WTC11 (cell line): ENCODE results near the gene NRF1. TPM values are rescaled to one million over a fixed set of nuclear protein-coding genes. Genes with fewer than 3 reads are reported as not detected.

Experiments used
- ATAC-seq: fragments of 200-7000 bp; cut with Tn5 transposase; 2 replicates; pipeline ENCODE4 v1.10.0; 2021; ENCODE audit warnings: mild to moderate bottlenecking, moderate library complexity
- CTCF ChIA-PET: fragments of 300-600 bp; sonication (Branson Sonifier 250); formaldehyde crosslinking; loops from one replicate; lab custom pipeline; 2021; ENCODE audit warnings: antibody characterized with exemption; lab: Charles Lee
- POLR2A ChIA-PET: fragments of 350-600 bp; sonication (Branson Sonifier 250); formaldehyde crosslinking; loops from one replicate; lab custom pipeline; 2021; ENCODE audit warnings: antibody characterized with exemption; lab: Charles Lee
- DNase-seq: peaks from one replicate; pipeline ENCODE4 v3.0.0; 2021; ENCODE audit warnings: low spot score
- H3K27ac Mint-ChIP-seq: 2 replicates; pipeline ENCODE4 v1.8.0; 2021; ENCODE audit warnings: mixed read lengths
- H3K27me3 Mint-ChIP-seq: 2 replicates; pipeline ENCODE4 v1.8.0; 2021; ENCODE audit warnings: low read depth, mild to moderate bottlenecking, moderate library complexity, mixed read lengths
- H3K36me3 Mint-ChIP-seq: 2 replicates; pipeline ENCODE4 v1.8.0; 2021; ENCODE audit warnings: mixed read lengths
- H3K4me1 Mint-ChIP-seq: 2 replicates; pipeline ENCODE4 v1.8.0; 2022; ENCODE audit warnings: mixed read lengths
- H3K4me3 Mint-ChIP-seq: 2 replicates; pipeline ENCODE4 v1.8.0; 2021; ENCODE audit warnings: mild to moderate bottlenecking, moderate library complexity, mixed read lengths
- H3K9me3 Mint-ChIP-seq: 2 replicates; pipeline ENCODE4 v1.8.0; 2021; ENCODE audit warnings: mixed read lengths
- CDX4 ChIP-seq: fragments of 250-450 bp; sonication (Bioruptor Pico); IDR thresholded peaks from 2 replicates; pipeline ENCODE4 v1.9.0; 2021; ENCODE audit warnings: moderate library complexity, mild to moderate bottlenecking, inconsistent platforms, borderline replicate concordance
- CREB1 ChIP-seq: sonication (generic); formaldehyde crosslinking; IDR thresholded peaks from 2 replicates; pipeline ENCODE4 v1.8.0; 2023; ENCODE audit warnings: mild to moderate bottlenecking, missing genetic modification reagents
- E2F1 ChIP-seq: sonication (generic); formaldehyde crosslinking; IDR thresholded peaks from 2 replicates; pipeline ENCODE4 v1.8.0; 2022; ENCODE audit warnings: mild to moderate bottlenecking, missing genetic modification reagents
- E2F5 ChIP-seq: sonication (generic); formaldehyde crosslinking; IDR thresholded peaks from 2 replicates; pipeline ENCODE4 v1.8.1; 2022; ENCODE audit warnings: mild to moderate bottlenecking, moderate library complexity, missing genetic modification reagents
- ELF4 ChIP-seq: sonication (generic); formaldehyde crosslinking; IDR thresholded peaks from 2 replicates; pipeline ENCODE4 v1.8.1; 2022; ENCODE audit warnings: low read depth, mild to moderate bottlenecking, moderate library complexity, missing genetic modification reagents
- ERG ChIP-seq: fragments of 250-450 bp; sonication (Bioruptor Pico); IDR thresholded peaks from 2 replicates; pipeline ENCODE4 v1.8.0; 2021; ENCODE audit warnings: mild to moderate bottlenecking
- FOXP1 ChIP-seq: sonication (generic); formaldehyde crosslinking; IDR thresholded peaks from 2 replicates; pipeline ENCODE4 v1.8.0; 2022; ENCODE audit warnings: missing genetic modification reagents, mild to moderate bottlenecking, moderate library complexity, borderline replicate concordance
- GTF2I ChIP-seq: fragments of 250-450 bp; sonication (Bioruptor Pico); conservative IDR thresholded peaks from 2 replicates; pipeline ENCODE4 v1.4.0; 2021; ENCODE audit warnings: mild to moderate bottlenecking
- NFE2L1 ChIP-seq: sonication (generic); formaldehyde crosslinking; IDR thresholded peaks from 2 replicates; pipeline ENCODE4 v1.8.1; 2023; ENCODE audit warnings: missing genetic modification reagents
- SMAD4 ChIP-seq: sonication (generic); formaldehyde crosslinking; IDR thresholded peaks from 2 replicates; pipeline ENCODE4 v1.8.0; 2022; ENCODE audit warnings: mild to moderate bottlenecking, missing genetic modification reagents
- ZBTB21 ChIP-seq: sonication (generic); formaldehyde crosslinking; IDR thresholded peaks from 2 replicates; pipeline ENCODE4 v1.8.1; 2023; ENCODE audit warnings: mild to moderate bottlenecking, missing genetic modification reagents, borderline replicate concordance
- ZBTB43 ChIP-seq: sonication (generic); formaldehyde crosslinking; IDR thresholded peaks from 2 replicates; pipeline ENCODE4 v1.8.1; 2023; ENCODE audit warnings: mild to moderate bottlenecking, missing genetic modification reagents
- ZNF138 ChIP-seq: sonication (generic); formaldehyde crosslinking; conservative IDR thresholded peaks from 2 replicates; pipeline ENCODE4 v1.8.1; 2022; ENCODE audit warnings: mild to moderate bottlenecking, moderate library complexity, missing genetic modification reagents
- ZNF219 ChIP-seq: sonication (generic); formaldehyde crosslinking; IDR thresholded peaks from 2 replicates; pipeline ENCODE4 v1.8.0; 2023; ENCODE audit warnings: missing genetic modification reagents, mild to moderate bottlenecking, borderline replicate concordance
- ZNF281 ChIP-seq: sonication (generic); formaldehyde crosslinking; IDR thresholded peaks from 2 replicates; pipeline ENCODE4 v1.8.0; 2023; ENCODE audit warnings: mild to moderate bottlenecking, missing genetic modification reagents
- ZNF317 ChIP-seq: sonication (generic); formaldehyde crosslinking; IDR thresholded peaks from 2 replicates; pipeline ENCODE4 v1.8.1; 2023; ENCODE audit warnings: low read depth, mild to moderate bottlenecking, moderate library complexity, missing genetic modification reagents, borderline replicate concordance
- total RNA-seq: library from RNA; stranded (reverse); gene quantifications from 3 replicates; pipeline ENCODE4 v1.2.3, GENCODE V29; 2021
- TF ChIP-seq, protein P1 (sequence below): sonication (generic); formaldehyde crosslinking; IDR thresholded peaks from 2 replicates; pipeline ENCODE4 v1.8.1; 2023; ENCODE audit warnings: mild to moderate bottlenecking, missing genetic modification reagents, moderate library complexity
- TF ChIP-seq, protein P2 (sequence below): sonication (generic); formaldehyde crosslinking; IDR thresholded peaks from 2 replicates; pipeline ENCODE4 v1.8.0; 2023; ENCODE audit warnings: missing genetic modification reagents
- TF ChIP-seq, protein P3 (sequence below): sonication (generic); formaldehyde crosslinking; IDR thresholded peaks from 2 replicates; pipeline ENCODE4 v1.8.1; 2022; ENCODE audit warnings: low read depth, missing genetic modification reagents, borderline replicate concordance

Gene NRF1
- total RNA-seq, 1 experiment from 2014 or later = 16.4 TPM

- Mint-ChIP-seq H3K27me3 (peaks cover 56% of the 10 kb centered on the region), H3K36me3 (no peaks in the 10 kb centered on the region), H3K9me3 (no peaks in the 10 kb centered on the region), H3K27ac (no peak overlapping the region), H3K4me1 (peaks cover 17% of the 10 kb centered on the region), H3K4me3 (no peak overlapping the region)
- CTCF ChIA-PET = interaction anchor here (1.3 kb wide), 1 partner anchor 32 kb away, joined by 8 read pairs; no protein-coding TSS in a partner anchor
- ATAC-seq = no peak
- TF ChIP-seq FOXP1 (CRISPR knock-in tag) (no peak), ZNF317 (CRISPR knock-in tag) (no peak), CREB1 (CRISPR knock-in tag) (no peak), GTF2I (CRISPR knock-in tag) (no peak), E2F5 (CRISPR knock-in tag) (no peak), ZBTB43 (no peak)
- TF ChIP-seq, protein P1, sequence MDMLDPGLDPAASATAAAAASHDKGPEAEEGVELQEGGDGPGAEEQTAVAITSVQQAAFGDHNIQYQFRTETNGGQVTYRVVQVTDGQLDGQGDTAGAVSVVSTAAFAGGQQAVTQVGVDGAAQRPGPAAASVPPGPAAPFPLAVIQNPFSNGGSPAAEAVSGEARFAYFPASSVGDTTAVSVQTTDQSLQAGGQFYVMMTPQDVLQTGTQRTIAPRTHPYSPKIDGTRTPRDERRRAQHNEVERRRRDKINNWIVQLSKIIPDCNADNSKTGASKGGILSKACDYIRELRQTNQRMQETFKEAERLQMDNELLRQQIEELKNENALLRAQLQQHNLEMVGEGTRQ (CRISPR knock-in tag) = no peak
- TF ChIP-seq, protein P2, sequence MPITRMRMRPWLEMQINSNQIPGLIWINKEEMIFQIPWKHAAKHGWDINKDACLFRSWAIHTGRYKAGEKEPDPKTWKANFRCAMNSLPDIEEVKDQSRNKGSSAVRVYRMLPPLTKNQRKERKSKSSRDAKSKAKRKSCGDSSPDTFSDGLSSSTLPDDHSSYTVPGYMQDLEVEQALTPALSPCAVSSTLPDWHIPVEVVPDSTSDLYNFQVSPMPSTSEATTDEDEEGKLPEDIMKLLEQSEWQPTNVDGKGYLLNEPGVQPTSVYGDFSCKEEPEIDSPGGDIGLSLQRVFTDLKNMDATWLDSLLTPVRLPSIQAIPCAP (CRISPR knock-in tag) = no peak
- POLR2A ChIA-PET = interaction anchor here (1.8 kb wide), 1 partner anchor 13 kb away, joined by 8 read pairs; no protein-coding TSS in a partner anchor
- DNase-seq = peak; percentile 26
Observed at GRCh38 chr7:129792721-129793120, 181.2 kb downstream of the NRF1 start.

DNA sequence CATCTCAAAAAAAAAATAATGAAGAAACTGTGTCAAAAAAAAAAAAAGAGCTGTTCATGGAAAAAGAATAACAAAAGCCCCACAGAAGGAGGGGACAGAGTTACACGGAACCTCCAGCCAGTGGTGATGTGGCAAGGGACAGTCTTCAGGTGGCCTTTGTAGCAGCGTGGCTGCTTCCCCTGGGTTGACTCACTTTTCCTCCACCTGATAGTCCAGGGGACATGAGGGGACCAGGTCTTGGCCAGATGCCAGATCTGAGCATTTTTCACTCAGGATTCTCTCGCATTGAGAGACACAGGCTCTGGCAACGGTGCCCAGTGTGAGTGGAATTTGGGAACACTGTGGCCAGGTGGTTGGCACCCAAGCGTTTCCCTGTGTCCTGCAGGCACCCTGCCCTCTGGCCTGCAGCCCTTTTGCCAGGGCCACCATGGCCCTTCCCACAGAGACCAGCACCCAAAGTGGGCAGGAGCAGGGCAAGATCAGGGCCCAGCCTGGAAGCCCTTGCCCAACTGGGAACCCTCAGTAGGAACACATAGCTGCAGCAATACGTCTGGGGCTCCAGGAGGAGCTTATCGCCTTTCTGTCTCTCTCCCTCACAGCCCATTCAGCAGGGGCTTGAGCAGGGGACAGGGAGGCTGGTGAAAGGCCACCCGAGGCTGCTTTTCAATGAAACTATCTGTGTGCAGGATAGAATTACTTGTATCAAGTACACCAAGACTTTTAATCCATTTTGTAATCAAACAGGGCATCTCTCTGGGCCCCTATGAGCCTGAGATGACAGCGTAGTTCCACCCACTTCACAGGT, 182.2 kb downstream of the NRF1 start:
- Mint-ChIP-seq H3K27ac (no peak overlapping the region), H3K27me3 (peaks cover 46% of the 10 kb centered on the region), H3K36me3 (no peaks in the 10 kb centered on the region), H3K9me3 (no peaks in the 10 kb centered on the region), H3K4me3 (no peak overlapping the region), H3K4me1 (peaks cover 25% of the 10 kb centered on the region)
- ATAC-seq (no peak), DNase-seq (no peak)
- ChIA-PET CTCF (interaction anchor here (1.4 to 2.1 kb wide), 2 partner anchors 31 to 186 kb away, joined by 4 to 8 read pairs; no protein-coding TSS in a partner anchor), POLR2A (no interaction called here)
- TF ChIP-seq, protein P3, sequence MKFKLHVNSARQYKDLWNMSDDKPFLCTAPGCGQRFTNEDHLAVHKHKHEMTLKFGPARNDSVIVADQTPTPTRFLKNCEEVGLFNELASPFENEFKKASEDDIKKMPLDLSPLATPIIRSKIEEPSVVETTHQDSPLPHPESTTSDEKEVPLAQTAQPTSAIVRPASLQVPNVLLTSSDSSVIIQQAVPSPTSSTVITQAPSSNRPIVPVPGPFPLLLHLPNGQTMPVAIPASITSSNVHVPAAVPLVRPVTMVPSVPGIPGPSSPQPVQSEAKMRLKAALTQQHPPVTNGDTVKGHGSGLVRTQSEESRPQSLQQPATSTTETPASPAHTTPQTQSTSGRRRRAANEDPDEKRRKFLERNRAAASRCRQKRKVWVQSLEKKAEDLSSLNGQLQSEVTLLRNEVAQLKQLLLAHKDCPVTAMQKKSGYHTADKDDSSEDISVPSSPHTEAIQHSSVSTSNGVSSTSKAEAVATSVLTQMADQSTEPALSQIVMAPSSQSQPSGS = no peak
- no peak for TF ChIP-seq E2F1 (CRISPR knock-in tag)
- no peak for TF ChIP-seq ZBTB21
- TF ChIP-seq SMAD4 = no peak
- TF ChIP-seq FOXP1 (CRISPR knock-in tag) = no peak
- TF ChIP-seq ZNF219 = no peak
- no peak for TF ChIP-seq ZNF281 (CRISPR knock-in tag)
- TF ChIP-seq ZNF138 = no peak
- TF ChIP-seq ERG = no peak
- TF ChIP-seq ELF4 (CRISPR knock-in tag) = no peak
- no peak for TF ChIP-seq ZNF317 (CRISPR knock-in tag)
- no peak for TF ChIP-seq CDX4
- no peak for TF ChIP-seq NFE2L1 (CRISPR knock-in tag)
